Calu3 (cell line): ENCODE data around the gene PRXL2A. TPM values are rescaled to one million over a fixed set of nuclear protein-coding genes. Genes with fewer than 3 reads are reported as not detected.

ENCODE experiments used
- BruUV-seq: library from RNA; stranded (reverse); fragments of 400-500 nt; replicated peaks from 2 replicates; lab custom pipeline; 2021; lab: Mats Ljungman, UMichigan
- CTCF ChIA-PET: fragments of 300-600 bp; sonication (Branson Sonifier 250); formaldehyde crosslinking; loops from one replicate; lab custom pipeline; 2022; ENCODE audit warnings: antibody characterized with exemption; lab: Charles Lee
- DNase-seq: peaks from one replicate; pipeline ENCODE4 v3.0.0; 2022
- H3K27ac Mint-ChIP-seq: one replicate; pipeline ENCODE4 v1.8.0; 2022; ENCODE audit warnings: mixed read lengths; ENCODE audit not compliant: unreplicated experiment
- H3K27me3 Mint-ChIP-seq: one replicate; pipeline ENCODE4 v1.8.0; 2022; ENCODE audit warnings: mixed read lengths; ENCODE audit not compliant: unreplicated experiment
- H3K36me3 Mint-ChIP-seq: one replicate; pipeline ENCODE4 v1.8.0; 2022; ENCODE audit warnings: mild to moderate bottlenecking, moderate library complexity, mixed read lengths; ENCODE audit not compliant: insufficient read depth, unreplicated experiment
- H3K4me1 Mint-ChIP-seq: one replicate; pipeline ENCODE4 v1.8.0; 2022; ENCODE audit warnings: mild to moderate bottlenecking, low read depth, mixed read lengths; ENCODE audit not compliant: unreplicated experiment
- H3K4me3 Mint-ChIP-seq: one replicate; pipeline ENCODE4 v1.8.0; 2022; ENCODE audit warnings: mild to moderate bottlenecking, low read depth, moderate library complexity, mixed read lengths; ENCODE audit not compliant: unreplicated experiment
- H3K9me3 Mint-ChIP-seq: one replicate; pipeline ENCODE4 v1.8.0; 2022; ENCODE audit warnings: low read depth, mixed read lengths; ENCODE audit not compliant: unreplicated experiment
- intact Hi-C: fragments of 100-400 bp; cut with micrococcal nuclease; formaldehyde crosslinking; loops from one replicate; pipeline ENCODE4 v1.10.0; 2022; ENCODE audit not compliant: unreplicated experiment
- total RNA-seq: library from RNA; stranded (reverse); gene quantifications from 2 replicates; pipeline ENCODE4 v1.2.3, GENCODE V29; 2022
- TF ChIP-seq, protein P1 (sequence below): fragments of 200-600 bp; IDR thresholded peaks from one replicate; pipeline ENCODE4 v1.8.0; 2022; ENCODE audit warnings: antibody characterized with exemption; ENCODE audit not compliant: unreplicated experiment

Gene PRXL2A
- total RNA-seq, 1 experiment from 2014 or later = 67.2 TPM

GRCh38 chr10:80443531-80443974 lies 35.2 kb downstream of the PRXL2A start:
- CTCF ChIA-PET = interaction anchor here (0.7 to 7.9 kb wide), 14 partner anchors 11 to 219 kb away, joined by 3 to 116 read pairs (median 7); partner anchors contain the start of gene PRXL2A
- no TSS peak for BruUV-seq
- TF ChIP-seq, protein P1, sequence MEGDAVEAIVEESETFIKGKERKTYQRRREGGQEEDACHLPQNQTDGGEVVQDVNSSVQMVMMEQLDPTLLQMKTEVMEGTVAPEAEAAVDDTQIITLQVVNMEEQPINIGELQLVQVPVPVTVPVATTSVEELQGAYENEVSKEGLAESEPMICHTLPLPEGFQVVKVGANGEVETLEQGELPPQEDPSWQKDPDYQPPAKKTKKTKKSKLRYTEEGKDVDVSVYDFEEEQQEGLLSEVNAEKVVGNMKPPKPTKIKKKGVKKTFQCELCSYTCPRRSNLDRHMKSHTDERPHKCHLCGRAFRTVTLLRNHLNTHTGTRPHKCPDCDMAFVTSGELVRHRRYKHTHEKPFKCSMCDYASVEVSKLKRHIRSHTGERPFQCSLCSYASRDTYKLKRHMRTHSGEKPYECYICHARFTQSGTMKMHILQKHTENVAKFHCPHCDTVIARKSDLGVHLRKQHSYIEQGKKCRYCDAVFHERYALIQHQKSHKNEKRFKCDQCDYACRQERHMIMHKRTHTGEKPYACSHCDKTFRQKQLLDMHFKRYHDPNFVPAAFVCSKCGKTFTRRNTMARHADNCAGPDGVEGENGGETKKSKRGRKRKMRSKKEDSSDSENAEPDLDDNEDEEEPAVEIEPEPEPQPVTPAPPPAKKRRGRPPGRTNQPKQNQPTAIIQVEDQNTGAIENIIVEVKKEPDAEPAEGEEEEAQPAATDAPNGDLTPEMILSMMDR = no peak
- Mint-ChIP-seq H3K4me1 (peaks cover 31% of the 10 kb centered on the region), H3K36me3 (no peaks in the 10 kb centered on the region), H3K9me3 (no peaks in the 10 kb centered on the region), H3K4me3 (no peak overlapping the region), H3K27me3 (peaks cover 20% of the 10 kb centered on the region), H3K27ac (no peak overlapping the region)
- intact Hi-C loops = loop anchor here (1.0 to 5.0 kb wide), 2 partner anchors 60 to 154 kb away; no protein-coding TSS in a partner anchor
- peak; percentile 35 for DNase-seq

- intact Hi-C loops = loop anchor here (1.0 to 5.0 kb wide), 4 partner anchors 61 to 218 kb away; no protein-coding TSS in a partner anchor
- H3K27me3 Mint-ChIP-seq = peaks cover 20% of the 10 kb centered on the region
- BruUV-seq = no TSS peak
- H3K4me1 Mint-ChIP-seq = peaks cover 31% of the 10 kb centered on the region
- no peak overlapping the region for H3K4me3 Mint-ChIP-seq
- no peaks in the 10 kb centered on the region for H3K9me3 Mint-ChIP-seq
- CTCF ChIA-PET = interaction anchor here (0.6 to 7.9 kb wide), 22 partner anchors 12 to 480 kb away, joined by 3 to 116 read pairs (median 5); partner anchors contain the start of gene PRXL2A
- no peak for DNase-seq
- TF ChIP-seq, protein P1 = no peak
- H3K27ac Mint-ChIP-seq = no peak overlapping the region
- H3K36me3 Mint-ChIP-seq = no peaks in the 10 kb centered on the region
Observed at GRCh38 chr10:80444124-80444523, 35.8 kb downstream of the PRXL2A start.

DNA sequence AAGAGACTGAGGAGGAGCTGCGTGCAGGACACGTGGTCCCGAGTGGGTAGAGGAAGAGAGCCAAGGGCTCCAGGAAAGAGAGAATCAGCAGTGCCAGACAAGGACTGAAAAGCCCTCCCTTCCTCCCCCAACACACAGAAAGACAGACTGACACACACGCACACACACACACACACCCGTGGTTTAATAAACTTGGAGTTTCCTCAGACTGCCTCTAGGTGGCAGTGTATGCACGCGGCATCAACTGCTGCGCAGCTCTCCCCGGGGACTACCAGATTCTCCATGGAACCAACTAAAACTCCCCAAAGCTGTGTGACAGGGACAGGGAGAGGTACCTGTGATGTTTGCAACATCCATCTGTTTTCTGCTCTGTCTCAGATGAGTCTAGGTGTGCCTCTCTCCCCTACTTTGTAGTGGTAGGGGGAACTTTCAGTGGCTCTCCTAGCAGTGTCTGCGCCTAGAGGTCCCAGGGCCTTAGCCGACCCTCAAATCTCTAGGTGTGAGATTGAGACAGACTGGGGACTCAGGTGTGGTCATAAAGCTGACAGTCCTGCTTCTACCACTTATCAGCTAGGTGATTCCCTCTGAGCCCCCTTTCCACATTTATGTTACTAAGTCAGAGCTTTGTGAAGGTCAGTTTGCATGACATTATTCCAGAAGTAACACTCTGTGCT lies 36.4 kb downstream of the PRXL2A start:
- BruUV-seq = no TSS peak
- H3K4me1 Mint-ChIP-seq = peaks cover 31% of the 10 kb centered on the region
- H3K4me3 Mint-ChIP-seq = no peak overlapping the region
- intact Hi-C loops = loop anchor here (1.0 to 5.0 kb wide), 4 partner anchors 60 to 218 kb away; no protein-coding TSS in a partner anchor
- TF ChIP-seq, protein P1 = peak; percentile 73
- no peaks in the 10 kb centered on the region for H3K9me3 Mint-ChIP-seq
- H3K27ac Mint-ChIP-seq = no peak overlapping the region
- peaks cover 20% of the 10 kb centered on the region for H3K27me3 Mint-ChIP-seq
- H3K36me3 Mint-ChIP-seq = no peaks in the 10 kb centered on the region
- DNase-seq = peak; percentile 66
- CTCF ChIA-PET = interaction anchor here (0.6 to 7.9 kb wide), 23 partner anchors 12 to 479 kb away, joined by 3 to 116 read pairs (median 4); partner anchors contain the start of gene PRXL2A

DNA sequence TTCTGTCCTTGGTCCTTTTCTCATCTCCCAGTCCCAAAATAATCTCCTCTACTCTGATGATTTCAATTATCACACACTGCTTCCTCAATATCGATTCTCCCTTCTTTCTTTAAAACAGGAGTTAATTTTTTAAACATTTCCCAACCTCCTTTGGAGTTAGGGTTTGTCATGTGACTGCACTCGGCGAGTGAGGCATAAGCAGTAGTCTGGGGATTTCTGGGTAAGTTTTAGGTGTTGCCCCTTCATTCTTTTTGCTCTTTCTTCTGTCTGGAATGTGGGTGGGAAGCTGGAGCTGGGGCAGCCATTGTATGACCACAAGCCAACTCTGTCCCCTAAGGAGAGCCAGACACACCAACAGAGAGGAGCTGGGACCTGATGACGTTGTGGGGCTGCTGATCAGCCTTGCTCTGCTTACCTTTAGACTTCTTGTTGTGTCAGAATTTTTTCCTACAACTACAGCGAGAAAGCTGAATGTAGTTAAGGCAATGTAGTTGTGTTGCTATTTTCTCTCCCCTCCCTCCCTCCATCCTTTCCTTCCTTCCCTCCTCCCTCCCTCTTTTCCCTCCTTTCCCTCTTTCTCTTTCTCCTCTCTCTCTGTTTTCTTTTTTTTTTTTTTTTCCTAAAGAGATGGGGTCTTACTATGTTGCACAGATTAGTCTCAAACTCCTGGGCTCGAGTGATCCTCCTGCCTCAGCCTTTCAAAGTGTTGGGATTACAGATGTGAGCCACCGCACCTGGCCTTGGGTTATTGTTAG lies 39.3 kb downstream of the PRXL2A start:
- TF ChIP-seq, protein P1 = no peak
- DNase-seq = no peak
- Mint-ChIP-seq H3K9me3 (no peaks in the 10 kb centered on the region), H3K36me3 (no peaks in the 10 kb centered on the region), H3K27me3 (peaks cover 20% of the 10 kb centered on the region), H3K4me1 (peaks cover 31% of the 10 kb centered on the region), H3K4me3 (no peak overlapping the region), H3K27ac (no peak overlapping the region)
- BruUV-seq = no TSS peak
- intact Hi-C loops = no loop called here
- CTCF ChIA-PET = interaction anchor here (0.7 to 7.9 kb wide), 2 partner anchors 12 to 58 kb away, joined by 3 to 116 read pairs; no protein-coding TSS in a partner anchor
